Transverse colon (tissue), 4 donors: ENCODE results near the gene CRYBG2. TPM values are rescaled to one million over a fixed set of nuclear protein-coding genes. Genes with fewer than 3 reads are reported as not detected.

Experiments
- DNase-seq: peaks from one replicate; pipeline ENCODE4 v3.0.0-alpha.2; 2019
- H3K27ac ChIP-seq, 4 donors: fragments of 200-600 bp; sonication (generic); 2 replicates each; pipeline ENCODE4 v1.5.1; 2016 to 2018; ENCODE audit warnings: inconsistent platforms in 4 of 4
- H3K27me3 ChIP-seq: fragments of 200-600 bp; sonication (generic); 2 replicates; pipeline ENCODE4 v1.5.1; 2017; ENCODE audit warnings: inconsistent platforms
- H3K36me3 ChIP-seq, 4 donors: fragments of 200-600 bp; sonication (generic); 2 replicates each; pipeline ENCODE4 v1.5.1; 2017 to 2019; ENCODE audit warnings: inconsistent platforms in 4 of 4
- H3K4me1 ChIP-seq, 4 donors: fragments of 200-600 bp; sonication (generic); 2 replicates each; pipeline ENCODE4 v1.5.1; 2017 to 2020; ENCODE audit warnings: inconsistent platforms in 4 of 4
- H3K4me3 ChIP-seq, 4 donors: fragments of 200-600 bp; sonication (generic); 1 replicate in 1 of 4; 2 replicates in 3 of 4; pipeline versions ENCODE4 v1.5.1 to v1.6.1; 2017 to 2019; ENCODE audit warnings: inconsistent platforms in 4 of 4
- H3K9me3 ChIP-seq, 2 donors: fragments of 200-600 bp; sonication (generic); 2 replicates each; pipeline ENCODE4 v1.5.1; 2017 to 2019; ENCODE audit warnings: inconsistent platforms in 2 of 2
- CTCF ChIP-seq, 5 experiments: fragments of 200-600 bp in 3 of 5; fragments of 450-650 bp in 2 of 5; sonication (generic) in 3 of 5; IDR thresholded peaks; 1 replicate in 2 of 5; 2 replicates in 3 of 5; pipeline ENCODE4 v1.5.1; 2016 to 2017; ENCODE audit warnings: antibody characterized with exemption in 5 of 5, inconsistent platforms in 3 of 5, mild to moderate bottlenecking in 2 of 5, moderate library complexity in 1 of 5
- EP300 ChIP-seq: sonication (generic); formaldehyde crosslinking; IDR thresholded peaks from one replicate; pipeline ENCODE4 v1.6.1; 2017; ENCODE audit warnings: antibody characterized with exemption, low read depth
- POLR2A ChIP-seq: fragments of 450-650 bp; IDR thresholded peaks from one replicate; pipeline ENCODE4 v1.6.1; 2016; ENCODE audit warnings: antibody characterized with exemption, mild to moderate bottlenecking, moderate library complexity
- POLR2AphosphoS5 ChIP-seq, 3 donors: sonication (generic); formaldehyde crosslinking; IDR thresholded peaks; one replicate each; pipeline ENCODE4 v1.6.1; 2016; ENCODE audit warnings: antibody characterized with exemption in 3 of 3
- WGBS, 2 donors: methylation state at CpG; one replicate each; pipeline ENCODE4 v1.1.5; 2018; ENCODE audit warnings: low coverage in 1 of 2; 5-methylcytosine and 5-hydroxymethylcytosine counted together
- in situ Hi-C, 4 donors: fragments of 200-750 bp; cut with MboI; loops; one replicate each; pipeline versions ENCODE4 v1.15.0 to v1.15.1; 2017; ENCODE audit warnings: low sequenced_read_pairs in 3 of 4, low pct_ligation_motif_present in 1 of 4, low pct_unique_long_range_greater_than_20kb in 1 of 4
- intact Hi-C: fragments of 100-400 bp; cut with DNase I; formaldehyde crosslinking; loops from one replicate; pipeline ENCODE4 v1.15.1; 2023; ENCODE audit warnings: low total_unique reads
- total RNA-seq, 4 donors: library from RNA; depleted of rRNA; stranded (reverse); fragments of >200 nt; gene quantifications; one replicate each; pipeline ENCODE4 v1.1.0, GENCODE V29; 2016

The CRYBG2 gene
- total RNA-seq, 4 donors from 2014 or later, result 2.8 to 41.9 (median 22.3) TPM

GRCh38 chr1:26297791-26298124 lies 56.2 kb downstream of the CRYBG2 start:
- WGBS, 2 donors, result 70 to 80% methylated on average over 2 to 6 of the region's 6 CpGs
- no peak overlapping the region for H3K4me3 ChIP-seq
- H3K27ac ChIP-seq, result no peak overlapping the region
- DNase-seq, result no peak
- H3K27me3 ChIP-seq, result no peaks in the 10 kb centered on the region
- H3K4me1 ChIP-seq, result no peaks in the 10 kb centered on the region
- in situ Hi-C loops (no loop called here), intact Hi-C loops (loop anchor here (5.0 kb wide), 1 partner anchor 1220 kb away; no protein-coding TSS in a partner anchor)
- TF ChIP-seq EP300, result no peak
- H3K36me3 ChIP-seq, result no peaks in the 10 kb centered on the region
- no peaks in the 10 kb centered on the region for H3K9me3 ChIP-seq

GRCh38 chr1:26297057-26297790 lies 56.7 kb downstream of the CRYBG2 start:
- no peak for DNase-seq
- TF ChIP-seq POLR2AphosphoS5 (IDR thresholded peaks at IDR 0.05) (no peak), POLR2A (no peak)
- intact Hi-C loops (loop anchor here (5.0 kb wide), 1 partner anchor 1220 kb away; no protein-coding TSS in a partner anchor), in situ Hi-C loops (no loop called here)
- 98% methylated on average over 10 of the region's 12 CpGs; no CpG with 5 or more reads in 1 of the 2 donors for WGBS, 2 donors
- Histone ChIP-seq H3K4me1 (no peaks in the 10 kb centered on the region), H3K36me3 (no peaks in the 10 kb centered on the region), H3K9me3 (no peaks in the 10 kb centered on the region), H3K4me3 (no peak overlapping the region), H3K27me3 (no peaks in the 10 kb centered on the region), H3K27ac (no peak overlapping the region)

- intact Hi-C loops, result loop anchor here (5.0 kb wide), 1 partner anchor 1221 kb away; no protein-coding TSS in a partner anchor
- TF ChIP-seq EP300 (no peak), CTCF (IDR thresholded peaks at IDR 0.05) (no peak), POLR2A (no peak), POLR2AphosphoS5 (IDR thresholded peaks at IDR 0.05) (no peak)
- WGBS, 2 donors, result 50 to 89% methylated on average over 2 to 16 of the region's 16 CpGs
Observed at GRCh38 chr1:26296340-26297056, 57.4 kb downstream of the CRYBG2 start.

GRCh38 chr1:26295194-26296138 lies 58.5 kb downstream of the CRYBG2 start:
- DNase-seq, result no peak
- intact Hi-C loops, result loop anchor here (5.0 kb wide), 1 partner anchor 1222 kb away; no protein-coding TSS in a partner anchor
- TF ChIP-seq POLR2A (no peak), POLR2AphosphoS5 (IDR thresholded peaks at IDR 0.05) (no peak), CTCF (IDR thresholded peaks at IDR 0.05) (no peak), EP300 (no peak)
- H3K27ac ChIP-seq, result no peak overlapping the region
- H3K27me3 ChIP-seq, result no peaks in the 10 kb centered on the region
- H3K4me1 ChIP-seq, result peaks cover 0 to 11% (median 3%) of the 10 kb centered on the region in 4 donors
- H3K9me3 ChIP-seq, result no peaks in the 10 kb centered on the region
- in situ Hi-C loops, result no loop called here
- H3K4me3 ChIP-seq, result no peak overlapping the region
- H3K36me3 ChIP-seq, result no peaks in the 10 kb centered on the region
- 91% methylated on average over 22 of the region's 22 CpGs; no CpG with 5 or more reads in 1 of the 2 donors for WGBS, 2 donors

More at GRCh38 chr1:26296340-26297056, 57.4 kb downstream of the CRYBG2 start:
- DNase-seq, result no peak
- no peaks in the 10 kb centered on the region for H3K36me3 ChIP-seq
- no peak overlapping the region for H3K27ac ChIP-seq
- in situ Hi-C loops, result no loop called here
- H3K9me3 ChIP-seq, result no peaks in the 10 kb centered on the region
- H3K27me3 ChIP-seq, result no peaks in the 10 kb centered on the region
- H3K4me1 ChIP-seq, result peaks cover 0 to 3% (median 0%) of the 10 kb centered on the region in 4 donors
- no peak overlapping the region for H3K4me3 ChIP-seq
